Panc1 (cell line): ENCODE data around the gene SSR1. TPM values are rescaled to one million over a fixed set of nuclear protein-coding genes. Genes with fewer than 3 reads are reported as not detected.

Source experiments
- ATAC-seq: fragments of 200-7000 bp; cut with Tn5 transposase; 2 replicates; pipeline ENCODE4 v1.9.1; 2020; ENCODE audit warnings: mild to moderate bottlenecking, moderate library complexity
- BruUV-seq: library from RNA; stranded (reverse); fragments of 400-500 nt; replicated peaks from 2 replicates; lab custom pipeline; 2021; lab: Mats Ljungman, UMichigan
- CTCF ChIA-PET: fragments of 300-600 bp; sonication (Branson Sonifier 250); formaldehyde crosslinking; loops from one replicate; lab custom pipeline; 2022; ENCODE audit warnings: antibody characterized with exemption; lab: Charles Lee
- POLR2A ChIA-PET: fragments of 300-600 bp; sonication (Branson Sonifier 250); formaldehyde crosslinking; loops from one replicate; lab custom pipeline; 2022; ENCODE audit warnings: antibody characterized with exemption; lab: Charles Lee
- DNase-seq: peaks from one replicate; pipeline ENCODE4 v3.0.0-alpha.2; 2010; ENCODE audit warnings: low read depth, low spot score
- H3K27ac ChIP-seq: 2 replicates; pipeline ENCODE4 v1.5.1; 2011; ENCODE audit warnings: mild to moderate bottlenecking, low read length, inconsistent platforms
- H3K27me3 ChIP-seq: fragments of 200-500 bp; sonication (Bioruptor generic); 2 replicates; pipeline ENCODE4 v1.6.0; 2014; ENCODE audit warnings: low read length, inconsistent platforms; ENCODE audit not compliant: control insufficient read depth, insufficient read depth
- H3K36me3 ChIP-seq: fragments of 200-500 bp; sonication (Bioruptor generic); 2 replicates; pipeline ENCODE4 v1.5.1; 2014; ENCODE audit warnings: inconsistent platforms, mild to moderate bottlenecking, low read length, moderate library complexity; ENCODE audit not compliant: control insufficient read depth, insufficient read depth
- H3K4me1 ChIP-seq: 2 replicates; pipeline ENCODE4 v1.5.1; 2011; ENCODE audit warnings: inconsistent platforms, mild to moderate bottlenecking, low read length, moderate library complexity; ENCODE audit not compliant: control insufficient read depth, insufficient read depth
- H3K4me3 ChIP-seq, 2 experiments: 2 replicates each; pipeline ENCODE4 v1.5.1; 2011 to 2012; ENCODE audit warnings: low read depth in 2 of 2, low read length in 2 of 2, mild to moderate bottlenecking in 2 of 2, inconsistent platforms in 1 of 2, moderate library complexity in 1 of 2
- H3K9me3 ChIP-seq: fragments of 200-500 bp; sonication (Bioruptor generic); 2 replicates; pipeline ENCODE4 v1.5.1; 2014; ENCODE audit warnings: low read depth, mild to moderate bottlenecking, inconsistent platforms, low read length, moderate library complexity; ENCODE audit not compliant: control insufficient read depth, insufficient read depth
- CTCF ChIP-seq: fragments of 450-650 bp; IDR thresholded peaks from 2 replicates; pipeline ENCODE4 v1.5.1; 2017; ENCODE audit warnings: mild to moderate bottlenecking
- POLR2AphosphoS5 ChIP-seq: IDR thresholded peaks from 2 replicates; pipeline ENCODE4 v1.6.1; 2012; ENCODE audit warnings: mild to moderate bottlenecking, low read depth, low read length, moderate library complexity
- REST ChIP-seq, 2 experiments: IDR thresholded peaks; 2 replicates each; pipeline ENCODE4 v1.6.1; 2011 to 2012; ENCODE audit warnings: low read depth in 2 of 2, control low read depth in 1 of 2, low read length in 1 of 2, mild to moderate bottlenecking in 1 of 2, moderate library complexity in 1 of 2; ENCODE audit not compliant: insufficient read depth in 1 of 2
- SIN3A ChIP-seq: IDR thresholded peaks from 2 replicates; pipeline ENCODE4 v1.6.1; 2012; ENCODE audit warnings: low read depth, mild to moderate bottlenecking, low read length, moderate library complexity, borderline replicate concordance; ENCODE audit not compliant: insufficient read depth
- TCF7L2 ChIP-seq: IDR thresholded peaks from 2 replicates; pipeline ENCODE4 v1.6.1; 2011; ENCODE audit warnings: mild to moderate bottlenecking, low read depth, low read length, inconsistent platforms
- in situ Hi-C: cut with HindIII; loops from 2 replicates; pipeline ENCODE4 v1.10.0; 2016; ENCODE audit warnings: low sequenced_read_pairs, low pct_unique_long_range_greater_than_20kb
- intact Hi-C: fragments of 100-400 bp; cut with micrococcal nuclease; formaldehyde crosslinking; loops from one replicate; pipeline ENCODE4 v1.10.0; 2022; ENCODE audit not compliant: unreplicated experiment
- total RNA-seq: library from RNA; stranded (reverse); gene quantifications from one replicate; pipeline ENCODE4 v1.2.1, GENCODE V29; 2021; ENCODE audit not compliant: unreplicated experiment

The SSR1 gene
- total RNA-seq, 1 experiment from 2014 or later, result 119 TPM

GRCh38 chr6:7311176-7311575, 1.8 kb downstream of the SSR1 start:
- Histone ChIP-seq H3K4me3 (peak overlapping the region; percentile 86 to 95; a peak in 2 of 4 replicates), H3K27me3 (no peaks in the 10 kb centered on the region), H3K36me3 (peaks cover 19% of the 10 kb centered on the region), H3K4me1 (peaks cover 3% of the 10 kb centered on the region; the same call in 1 of the 2 replicates), H3K27ac (0 out of 2 replicates have a peak overlapping the region, but pooled peaks have one; percentile 58), H3K9me3 (no peaks in the 10 kb centered on the region)
- ChIA-PET CTCF (no interaction called here), POLR2A (no interaction called here)
- TF ChIP-seq SIN3A, result no peak
- TF ChIP-seq POLR2AphosphoS5, result no peak
- no peak for TF ChIP-seq REST (IDR thresholded peaks at IDR 0.05; ENCODE audit: insufficient read depth in 1 of 2, low read depth in 2 of 2, low read length in 1 of 2)
- no peak for TF ChIP-seq CTCF
- no peak for TF ChIP-seq TCF7L2
- intact Hi-C loops (no loop called here), in situ Hi-C loops (no loop called here)
- no peak for ATAC-seq
- DNase-seq, result no peak
- BruUV-seq, result no TSS peak

GRCh38 chr6:7309050-7309449, 3.9 kb downstream of the SSR1 start:
- H3K9me3 ChIP-seq, result no peaks in the 10 kb centered on the region
- POLR2A ChIA-PET, result no interaction called here
- DNase-seq, result no peak
- no peak overlapping the region for H3K4me3 ChIP-seq
- TF ChIP-seq SIN3A (no peak), TCF7L2 (no peak), CTCF (no peak), POLR2AphosphoS5 (no peak), REST (IDR thresholded peaks at IDR 0.05; ENCODE audit: insufficient read depth in 1 of 2, low read depth in 2 of 2, low read length in 1 of 2) (no peak)
- no TSS peak for BruUV-seq
- in situ Hi-C loops (no loop called here), intact Hi-C loops (no loop called here)
- peaks cover 3% of the 10 kb centered on the region; the same call in 1 of the 2 replicates for H3K4me1 ChIP-seq
- H3K36me3 ChIP-seq, result peaks cover 29% of the 10 kb centered on the region
- CTCF ChIA-PET, result interaction anchor here (0.6 kb wide), 1 partner anchor 17 kb away, joined by 9 read pairs; no protein-coding TSS in a partner anchor
- no peak for ATAC-seq
- no peaks in the 10 kb centered on the region for H3K27me3 ChIP-seq
- no peak overlapping the region for H3K27ac ChIP-seq
